ENCODE measurements around the gene FXYD4.
A peak's percentile ranks its signal among the peaks of the same experiment; 100 is the strongest.

The FXYD4 gene

GRCh38 chr10:43348511-43349312, 22.7 kb upstream of the FXYD4 start:
- H2BK12ac ChIP-seq (ENCODE audit: low read length), result no peak overlapping the region
- WGBS, 2 donors (ENCODE audit: extremely low coverage in 2 of 2, insufficient read length in 2 of 2, insufficient replicate concordance in 1 of 2), result no CpG with 5 or more reads among the region's 13 CpGs

GRCh38 chr10:43350156-43350555, 21.3 kb upstream of the FXYD4 start:
- no peaks in the 10 kb centered on the region for H3K27me3 ChIP-seq (ENCODE audit: control insufficient read depth in 3 of 3, insufficient read depth in 3 of 3, low read depth in 1 of 3, low read length in 3 of 3)
- H3K4me2 ChIP-seq (ENCODE audit: insufficient read depth, low read length, poor library complexity, severe bottlenecking), result no peak overlapping the region
- H3K79me1 ChIP-seq (ENCODE audit: low read depth, low read length), result no peaks in the 10 kb centered on the region
- H2BK120ac ChIP-seq (ENCODE audit: low read depth, low read length), result no peak overlapping the region
- H3K36me3 ChIP-seq (replicated peaks in 1 of 2; ENCODE audit: control insufficient read depth in 2 of 2, insufficient read depth in 2 of 2, low read length in 2 of 2), result no peaks in the 10 kb centered on the region
- H2BK15ac ChIP-seq (ENCODE audit: low read length), result no peak overlapping the region
- H3K4me1 ChIP-seq (ENCODE audit: control insufficient read depth in 2 of 2, insufficient read depth in 1 of 2, low read depth in 1 of 2, low read length in 2 of 2), result peaks cover 1 to 2% of the 10 kb centered on the region in 2 donors
- no peak overlapping the region for H3K4me3 ChIP-seq (ENCODE audit: low read length in 2 of 2)
- H2BK12ac ChIP-seq (ENCODE audit: low read length), result no peak overlapping the region
- WGBS, 2 donors (ENCODE audit: extremely low coverage in 2 of 2, insufficient read length in 2 of 2, insufficient replicate concordance in 1 of 2), result no CpG with 5 or more reads among the region's 7 CpGs
- H3K14ac ChIP-seq (ENCODE audit: low read length), result no peak overlapping the region
- no peak overlapping the region for H2AFZ ChIP-seq (ENCODE audit: low read length)
- no peak overlapping the region for H2AK5ac ChIP-seq (ENCODE audit: low read depth, low read length)
- no peak overlapping the region for H3K18ac ChIP-seq (ENCODE audit: low read length)
- no peak overlapping the region for H2BK5ac ChIP-seq (ENCODE audit: low read length)
- H3K23ac ChIP-seq (ENCODE audit: low read depth, low read length, poor library complexity), result no peak overlapping the region
- no peak overlapping the region for H3K4ac ChIP-seq (ENCODE audit: low read length)
- H3K9me3 ChIP-seq (replicated peaks in 1 of 2; ENCODE audit: control insufficient read depth in 2 of 2, insufficient read depth in 1 of 2, low read depth in 1 of 2, low read length in 2 of 2), result no peaks in the 10 kb centered on the region
- no peak for DNase-seq (ENCODE audit: low spot score)
- no peak overlapping the region for H3K9ac ChIP-seq (ENCODE audit: low read depth, low read length, poor library complexity)
- H4K8ac ChIP-seq (ENCODE audit: low read depth, low read length), result no peak overlapping the region
- no peak overlapping the region for H3K27ac ChIP-seq (replicated peaks; ENCODE audit: low read length)
- H4K91ac ChIP-seq (ENCODE audit: low read depth, low read length, poor library complexity), result no peak overlapping the region

More at GRCh38 chr10:43348511-43349312, 22.7 kb upstream of the FXYD4 start:
- Histone ChIP-seq H2BK120ac (ENCODE audit: low read depth, low read length) (no peak overlapping the region), H2BK5ac (ENCODE audit: low read length) (no peak overlapping the region), H3K27ac (replicated peaks; ENCODE audit: low read length) (no peak overlapping the region), H3K36me3 (replicated peaks in 1 of 2; ENCODE audit: control insufficient read depth in 2 of 2, insufficient read depth in 2 of 2, low read length in 2 of 2) (no peaks in the 10 kb centered on the region), H4K91ac (ENCODE audit: low read depth, low read length, poor library complexity) (no peak overlapping the region), H3K4me3 (ENCODE audit: low read length in 2 of 2) (no peak overlapping the region), H4K8ac (ENCODE audit: low read depth, low read length) (no peak overlapping the region), H3K27me3 (ENCODE audit: control insufficient read depth in 3 of 3, insufficient read depth in 3 of 3, low read depth in 1 of 3, low read length in 3 of 3) (no peaks in the 10 kb centered on the region), H3K4ac (ENCODE audit: low read length) (no peak overlapping the region), H3K9ac (ENCODE audit: low read depth, low read length, poor library complexity) (no peak overlapping the region), H2AK5ac (ENCODE audit: low read depth, low read length) (no peak overlapping the region), H3K9me3 (replicated peaks in 1 of 2; ENCODE audit: control insufficient read depth in 2 of 2, insufficient read depth in 1 of 2, low read depth in 1 of 2, low read length in 2 of 2) (no peaks in the 10 kb centered on the region), H3K79me1 (ENCODE audit: low read depth, low read length) (no peaks in the 10 kb centered on the region), H3K18ac (ENCODE audit: low read length) (no peak overlapping the region), H3K23ac (ENCODE audit: low read depth, low read length, poor library complexity) (no peak overlapping the region), H2AFZ (ENCODE audit: low read length) (peak overlapping the region; percentile 76), H3K4me2 (ENCODE audit: insufficient read depth, low read length, poor library complexity, severe bottlenecking) (no peak overlapping the region), H3K14ac (ENCODE audit: low read length) (no peak overlapping the region), H3K4me1 (ENCODE audit: control insufficient read depth in 2 of 2, insufficient read depth in 1 of 2, low read depth in 1 of 2, low read length in 2 of 2) (no peaks in the 10 kb centered on the region), H2BK15ac (ENCODE audit: low read length) (no peak overlapping the region)
- peak; percentile 83 for DNase-seq (ENCODE audit: low spot score)

GRCh38 chr10:43350686-43351085, 20.8 kb upstream of the FXYD4 start:
- H3K27ac ChIP-seq (replicated peaks; ENCODE audit: low read length), result no peak overlapping the region
- no peaks in the 10 kb centered on the region for H3K79me1 ChIP-seq (ENCODE audit: low read depth, low read length)
- no peak overlapping the region for H3K23ac ChIP-seq (ENCODE audit: low read depth, low read length, poor library complexity)
- no peak overlapping the region for H4K91ac ChIP-seq (ENCODE audit: low read depth, low read length, poor library complexity)
- no peak for DNase-seq (ENCODE audit: low spot score)
- no peak overlapping the region for H3K4me2 ChIP-seq (ENCODE audit: insufficient read depth, low read length, poor library complexity, severe bottlenecking)
- H4K8ac ChIP-seq (ENCODE audit: low read depth, low read length), result no peak overlapping the region
- no peak overlapping the region for H3K18ac ChIP-seq (ENCODE audit: low read length)
- no peaks in the 10 kb centered on the region for H3K36me3 ChIP-seq (replicated peaks in 1 of 2; ENCODE audit: control insufficient read depth in 2 of 2, insufficient read depth in 2 of 2, low read length in 2 of 2)
- H3K14ac ChIP-seq (ENCODE audit: low read length), result no peak overlapping the region
- no peak overlapping the region for H2BK12ac ChIP-seq (ENCODE audit: low read length)
- no CpG with 5 or more reads among the region's 34 CpGs for WGBS, 2 donors (ENCODE audit: extremely low coverage in 2 of 2, insufficient read length in 2 of 2, insufficient replicate concordance in 1 of 2)
- H2BK120ac ChIP-seq (ENCODE audit: low read depth, low read length), result no peak overlapping the region
- no peak overlapping the region for H3K4me3 ChIP-seq (ENCODE audit: low read length in 2 of 2)
- no peaks in the 10 kb centered on the region for H3K9me3 ChIP-seq (replicated peaks in 1 of 2; ENCODE audit: control insufficient read depth in 2 of 2, insufficient read depth in 1 of 2, low read depth in 1 of 2, low read length in 2 of 2)
- H2AK5ac ChIP-seq (ENCODE audit: low read depth, low read length), result peak overlapping the region; percentile 1
- H3K27me3 ChIP-seq (ENCODE audit: control insufficient read depth in 3 of 3, insufficient read depth in 3 of 3, low read depth in 1 of 3, low read length in 3 of 3), result no peaks in the 10 kb centered on the region
- no peak overlapping the region for H3K9ac ChIP-seq (ENCODE audit: low read depth, low read length, poor library complexity)
- no peak overlapping the region for H2BK5ac ChIP-seq (ENCODE audit: low read length)
- H2AFZ ChIP-seq (ENCODE audit: low read length), result no peak overlapping the region
- peaks cover 1 to 2% of the 10 kb centered on the region in 2 donors for H3K4me1 ChIP-seq (ENCODE audit: control insufficient read depth in 2 of 2, insufficient read depth in 1 of 2, low read depth in 1 of 2, low read length in 2 of 2)
- H2BK15ac ChIP-seq (ENCODE audit: low read length), result no peak overlapping the region
- no peak overlapping the region for H3K4ac ChIP-seq (ENCODE audit: low read length)

- Histone ChIP-seq H2BK12ac (ENCODE audit: low read length) (no peak overlapping the region), H3K27ac (replicated peaks; ENCODE audit: low read length) (no peak overlapping the region), H3K23ac (ENCODE audit: low read depth, low read length, poor library complexity) (no peak overlapping the region), H4K8ac (ENCODE audit: low read depth, low read length) (no peak overlapping the region), H2BK120ac (ENCODE audit: low read depth, low read length) (no peak overlapping the region), H3K9me3 (replicated peaks in 1 of 2; ENCODE audit: control insufficient read depth in 2 of 2, insufficient read depth in 1 of 2, low read depth in 1 of 2, low read length in 2 of 2) (no peaks in the 10 kb centered on the region), H3K4me2 (ENCODE audit: insufficient read depth, low read length, poor library complexity, severe bottlenecking) (no peak overlapping the region), H3K27me3 (ENCODE audit: control insufficient read depth in 3 of 3, insufficient read depth in 3 of 3, low read depth in 1 of 3, low read length in 3 of 3) (no peaks in the 10 kb centered on the region), H3K4ac (ENCODE audit: low read length) (no peak overlapping the region), H3K36me3 (replicated peaks in 1 of 2; ENCODE audit: control insufficient read depth in 2 of 2, insufficient read depth in 2 of 2, low read length in 2 of 2) (no peaks in the 10 kb centered on the region), H2BK15ac (ENCODE audit: low read length) (no peak overlapping the region), H3K79me1 (ENCODE audit: low read depth, low read length) (no peaks in the 10 kb centered on the region), H3K14ac (ENCODE audit: low read length) (no peak overlapping the region), H2BK5ac (ENCODE audit: low read length) (no peak overlapping the region), H3K4me3 (ENCODE audit: low read length in 2 of 2) (no peak overlapping the region), H2AFZ (ENCODE audit: low read length) (no peak overlapping the region), H3K9ac (ENCODE audit: low read depth, low read length, poor library complexity) (no peak overlapping the region), H2AK5ac (ENCODE audit: low read depth, low read length) (peak overlapping the region; percentile 37), H3K4me1 (ENCODE audit: control insufficient read depth in 2 of 2, insufficient read depth in 1 of 2, low read depth in 1 of 2, low read length in 2 of 2) (peaks cover 1 to 4% of the 10 kb centered on the region in 2 donors), H3K18ac (ENCODE audit: low read length) (no peak overlapping the region), H4K91ac (ENCODE audit: low read depth, low read length, poor library complexity) (no peak overlapping the region)
- DNase-seq (ENCODE audit: low spot score), result no peak
- no CpG with 5 or more reads among the region's 14 CpGs for WGBS, 2 donors (ENCODE audit: extremely low coverage in 2 of 2, insufficient read length in 2 of 2, insufficient replicate concordance in 1 of 2)
Observed at GRCh38 chr10:43351301-43351700, 20.1 kb upstream of the FXYD4 start.
